ENCODE measurements around the gene POMC. TPM values are rescaled to one million over a fixed set of nuclear protein-coding genes. Genes with fewer than 3 reads are reported as not detected.

Gene POMC
- total and polyA plus RNA-seq, 4 donors = 3.2 to 4.2 (median 3.8) TPM

DNA sequence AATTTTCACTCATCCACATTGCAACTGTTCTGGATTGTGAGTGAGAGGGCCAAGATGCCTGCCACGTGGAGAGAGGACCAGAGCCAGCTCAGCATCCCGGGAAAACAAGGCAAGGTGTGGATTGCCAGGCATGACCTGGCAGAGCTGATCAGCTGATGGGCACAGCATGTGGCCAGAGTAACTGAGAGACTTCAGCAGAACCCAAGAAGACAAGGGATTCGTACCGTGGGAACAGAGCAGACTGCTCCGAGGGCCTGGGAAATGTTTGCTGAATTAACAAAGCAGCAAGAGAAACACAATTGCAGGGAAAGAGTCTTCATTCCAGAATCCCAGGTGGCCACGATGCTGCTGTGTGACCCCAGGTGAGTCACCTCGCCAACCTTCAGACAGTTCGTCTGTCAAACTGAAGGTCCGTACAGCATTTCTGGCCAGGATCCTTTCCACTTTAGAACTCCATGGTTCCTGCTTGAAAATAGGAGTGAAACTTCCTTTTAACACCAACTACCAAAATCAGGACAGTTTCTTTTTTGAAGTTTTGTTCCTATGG, 26.3 kb upstream of the POMC start:
- TF ChIP-seq, protein P1, sequence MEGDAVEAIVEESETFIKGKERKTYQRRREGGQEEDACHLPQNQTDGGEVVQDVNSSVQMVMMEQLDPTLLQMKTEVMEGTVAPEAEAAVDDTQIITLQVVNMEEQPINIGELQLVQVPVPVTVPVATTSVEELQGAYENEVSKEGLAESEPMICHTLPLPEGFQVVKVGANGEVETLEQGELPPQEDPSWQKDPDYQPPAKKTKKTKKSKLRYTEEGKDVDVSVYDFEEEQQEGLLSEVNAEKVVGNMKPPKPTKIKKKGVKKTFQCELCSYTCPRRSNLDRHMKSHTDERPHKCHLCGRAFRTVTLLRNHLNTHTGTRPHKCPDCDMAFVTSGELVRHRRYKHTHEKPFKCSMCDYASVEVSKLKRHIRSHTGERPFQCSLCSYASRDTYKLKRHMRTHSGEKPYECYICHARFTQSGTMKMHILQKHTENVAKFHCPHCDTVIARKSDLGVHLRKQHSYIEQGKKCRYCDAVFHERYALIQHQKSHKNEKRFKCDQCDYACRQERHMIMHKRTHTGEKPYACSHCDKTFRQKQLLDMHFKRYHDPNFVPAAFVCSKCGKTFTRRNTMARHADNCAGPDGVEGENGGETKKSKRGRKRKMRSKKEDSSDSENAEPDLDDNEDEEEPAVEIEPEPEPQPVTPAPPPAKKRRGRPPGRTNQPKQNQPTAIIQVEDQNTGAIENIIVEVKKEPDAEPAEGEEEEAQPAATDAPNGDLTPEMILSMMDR (IDR thresholded peaks at IDR 0.05; ENCODE audit: control extremely low read depth, extremely low read depth) = no peak
- no peak overlapping the region for H3K9ac ChIP-seq (ENCODE audit: insufficient read depth in 1 of 2, low read length in 2 of 2)
- no peaks in the 10 kb centered on the region for H3K27me3 ChIP-seq (ENCODE audit: control insufficient read depth in 3 of 3, insufficient read depth in 3 of 3, low read length in 2 of 3)
- DNase-seq (peak in 1 of 3 donors; percentile 2), ATAC-seq (ENCODE audit: insufficient read depth, low FRiP score) (no peak)
- H3K27ac ChIP-seq (ENCODE audit: low read depth in 1 of 2, low read length in 1 of 2) = no peak overlapping the region
- no peaks in the 10 kb centered on the region for H3K9me3 ChIP-seq (ENCODE audit: control insufficient read depth in 4 of 4, insufficient read depth in 3 of 4, low read length in 3 of 4)
- no peak overlapping the region for H3K4me3 ChIP-seq
- peaks cover 0 to 13% (median 3%) of the 10 kb centered on the region in 5 donors for H3K4me1 ChIP-seq (ENCODE audit: control insufficient read depth in 5 of 5, insufficient read depth in 5 of 5, low read length in 5 of 5)
- H3K36me3 ChIP-seq (ENCODE audit: control insufficient read depth in 4 of 4, insufficient read depth in 4 of 4, low read length in 4 of 4) = no peaks in the 10 kb centered on the region
- 88 to 93% methylated on average over 9 of the region's 9 CpGs for WGBS, 2 donors

DNA sequence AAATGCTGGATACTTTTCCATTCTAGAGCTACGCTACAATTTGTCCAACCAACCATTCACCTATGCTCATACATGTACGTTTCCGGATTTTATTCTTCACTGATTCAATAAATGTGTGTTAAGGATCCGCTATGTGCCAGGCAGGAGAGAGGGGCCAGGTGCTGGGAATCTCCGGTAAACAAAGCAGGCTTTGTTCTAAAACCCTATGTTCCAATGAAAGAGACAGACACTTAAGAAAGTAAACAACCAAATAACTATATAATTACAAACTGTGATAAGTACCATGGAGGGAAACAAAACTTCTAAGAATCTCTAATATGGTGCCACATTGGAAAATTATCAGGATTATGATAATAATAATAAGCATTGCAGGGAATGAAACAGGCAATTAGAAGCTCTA, 22.2 kb upstream of the POMC start:
- TF ChIP-seq, protein P1 (IDR thresholded peaks at IDR 0.05; ENCODE audit: control extremely low read depth, extremely low read depth) = no peak
- ATAC-seq (ENCODE audit: insufficient read depth, low FRiP score) (no peak), DNase-seq (no peak)
- H3K4me3 ChIP-seq = no peak overlapping the region
- 92 to 96% methylated on average over 5 of the region's 5 CpGs for WGBS, 2 donors
- H3K9me3 ChIP-seq (ENCODE audit: control insufficient read depth in 4 of 4, insufficient read depth in 3 of 4, low read length in 3 of 4) = no peaks in the 10 kb centered on the region
- no peaks in the 10 kb centered on the region for H3K4me1 ChIP-seq (ENCODE audit: control insufficient read depth in 5 of 5, insufficient read depth in 5 of 5, low read length in 5 of 5)
- no peak overlapping the region for H3K27ac ChIP-seq (ENCODE audit: low read depth in 1 of 2, low read length in 1 of 2)
- no peak overlapping the region for H3K9ac ChIP-seq (ENCODE audit: insufficient read depth in 1 of 2, low read length in 2 of 2)
- no peaks in the 10 kb centered on the region for H3K27me3 ChIP-seq (ENCODE audit: control insufficient read depth in 3 of 3, insufficient read depth in 3 of 3, low read length in 2 of 3)
- no peaks in the 10 kb centered on the region for H3K36me3 ChIP-seq (ENCODE audit: control insufficient read depth in 4 of 4, insufficient read depth in 4 of 4, low read length in 4 of 4)

DNA sequence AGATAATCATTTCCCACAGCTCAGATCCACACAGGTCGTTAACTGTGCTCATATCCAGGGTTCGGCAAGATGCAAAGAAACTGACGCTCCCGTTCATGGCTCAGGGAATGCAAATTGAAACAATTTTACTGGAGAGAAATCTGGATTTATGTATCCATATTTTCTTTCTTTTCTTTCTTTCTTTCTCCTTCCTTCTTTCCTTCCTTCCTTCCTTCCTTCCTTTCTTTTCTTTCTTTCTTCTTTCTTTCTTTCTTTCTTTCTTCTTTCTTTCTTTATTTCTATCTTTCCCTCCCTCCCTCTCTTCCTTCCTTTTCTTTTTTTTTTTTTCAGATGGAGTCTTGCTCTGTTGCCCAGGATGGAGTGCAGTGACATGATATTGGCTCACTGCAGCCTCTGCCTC, 20.0 kb upstream of the POMC start:
- Histone ChIP-seq H3K27me3 (ENCODE audit: control insufficient read depth in 3 of 3, insufficient read depth in 3 of 3, low read length in 2 of 3) (no peaks in the 10 kb centered on the region), H3K4me1 (ENCODE audit: control insufficient read depth in 5 of 5, insufficient read depth in 5 of 5, low read length in 5 of 5) (peaks cover 0 to 2% (median 0%) of the 10 kb centered on the region in 5 donors), H3K27ac (ENCODE audit: low read depth in 1 of 2, low read length in 1 of 2) (no peak overlapping the region), H3K9ac (ENCODE audit: insufficient read depth in 1 of 2, low read length in 2 of 2) (no peak overlapping the region), H3K36me3 (ENCODE audit: control insufficient read depth in 4 of 4, insufficient read depth in 4 of 4, low read length in 4 of 4) (no peaks in the 10 kb centered on the region), H3K4me3 (no peak overlapping the region), H3K9me3 (ENCODE audit: control insufficient read depth in 4 of 4, insufficient read depth in 3 of 4, low read length in 3 of 4) (no peaks in the 10 kb centered on the region)
- no peak for ATAC-seq (ENCODE audit: insufficient read depth, low FRiP score)
- 83 to 89% methylated on average over 4 of the region's 4 CpGs for WGBS, 2 donors
- TF ChIP-seq, protein P1 (IDR thresholded peaks at IDR 0.05; ENCODE audit: control extremely low read depth, extremely low read depth) = no peak
- no peak for DNase-seq

All from lung (tissue), 12 donors.